ENCODE results near the gene TTC8.

- TF ChIP-seq YY1 (IDR thresholded peaks at IDR 0.05) (no peak), CTCF (IDR thresholded peaks at IDR 0.05; ENCODE audit: low read depth, low read length, missing input control) (no peak), MAX (IDR thresholded peaks at IDR 0.05) (no peak), ZBTB33 (IDR thresholded peaks at IDR 0.05) (no peak), GABPA (IDR thresholded peaks at IDR 0.05 in 1 of 2, conservative IDR thresholded peaks at IDR 0.05 in 1 of 2) (no peak), SP1 (IDR thresholded peaks at IDR 0.05) (no peak), JUND (IDR thresholded peaks at IDR 0.05) (no peak)
Measured at GRCh38 chr14:88849716-88850115, 25.3 kb downstream of the TTC8 start.

Measured in liver (tissue), 3 donors.